Measurements from ENCODE around the gene COX4I2. TPM values are rescaled to one million over a fixed set of nuclear protein-coding genes. Genes with fewer than 3 reads are reported as not detected.

COX4I2 gene
- total and polyA plus RNA-seq, 4 donors = 0.30 to 5.4 (median 0.62) TPM; not detected in 1

- no peak overlapping the region for H3K27ac ChIP-seq (ENCODE audit: low read depth, low read length)
- DNase-seq (ENCODE audit: low read depth in 4 of 6, low spot score in 6 of 6) = no peak
- 88% methylated on average over 6 of the region's 7 CpGs for WGBS (ENCODE audit: insufficient coverage)
- H3K27me3 ChIP-seq (ENCODE audit: control insufficient read depth, insufficient read depth, low read length) = no peaks in the 10 kb centered on the region
- H3K36me3 ChIP-seq (ENCODE audit: control insufficient read depth, insufficient read depth, low read length) = peaks cover 9% of the 10 kb centered on the region
- H3K9me3 ChIP-seq (ENCODE audit: control insufficient read depth, insufficient read depth, low read length) = no peaks in the 10 kb centered on the region
- H3K4me1 ChIP-seq (ENCODE audit: control insufficient read depth, insufficient read depth, low read length) = peaks cover 4% of the 10 kb centered on the region
- no peak overlapping the region for H3K4me3 ChIP-seq (ENCODE audit: low read depth, low read length)
Observed at GRCh38 chr20:31680286-31681127, 42.8 kb downstream of the COX4I2 start.

DNA sequence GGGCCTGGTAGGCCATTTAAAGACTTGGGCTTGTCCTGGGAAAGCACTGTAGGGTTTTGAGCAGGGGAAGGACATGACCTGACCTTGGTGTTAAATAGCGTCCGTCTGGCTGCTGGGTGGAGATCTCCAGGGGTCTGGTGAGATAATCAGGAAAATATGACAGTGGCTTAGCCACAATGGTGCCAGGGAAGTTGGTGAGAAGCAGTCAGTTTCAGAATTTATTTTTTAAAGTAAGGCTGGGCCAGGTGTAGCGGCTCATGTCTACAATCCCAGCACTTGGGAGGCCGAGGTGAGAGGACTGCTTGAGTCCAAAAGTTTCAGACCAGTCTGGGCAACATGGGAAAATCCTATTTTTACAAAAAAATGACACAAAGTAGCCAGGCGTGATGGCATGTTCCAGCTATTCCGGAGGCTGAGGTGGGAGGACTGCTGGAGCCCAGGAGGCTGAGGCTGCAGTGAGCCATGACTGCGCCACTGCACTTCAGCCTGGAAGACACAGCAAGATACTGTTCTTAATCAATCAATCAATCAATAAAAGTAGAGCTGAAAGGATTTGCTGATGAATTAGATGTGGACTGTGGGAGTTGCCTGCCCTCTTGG, 43.5 kb downstream of the COX4I2 start:
- H3K4me1 ChIP-seq (ENCODE audit: control insufficient read depth, insufficient read depth, low read length) = no peaks in the 10 kb centered on the region
- H3K27ac ChIP-seq (ENCODE audit: low read depth, low read length) = no peak overlapping the region
- WGBS (ENCODE audit: insufficient coverage) = 92% methylated on average over 6 of the region's 7 CpGs
- no peaks in the 10 kb centered on the region for H3K27me3 ChIP-seq (ENCODE audit: control insufficient read depth, insufficient read depth, low read length)
- H3K9me3 ChIP-seq (ENCODE audit: control insufficient read depth, insufficient read depth, low read length) = no peaks in the 10 kb centered on the region
- no peak for DNase-seq (ENCODE audit: low read depth in 4 of 6, low spot score in 6 of 6)
- H3K4me3 ChIP-seq (ENCODE audit: low read depth, low read length) = no peak overlapping the region
- H3K36me3 ChIP-seq (ENCODE audit: control insufficient read depth, insufficient read depth, low read length) = peaks cover 9% of the 10 kb centered on the region

DNA sequence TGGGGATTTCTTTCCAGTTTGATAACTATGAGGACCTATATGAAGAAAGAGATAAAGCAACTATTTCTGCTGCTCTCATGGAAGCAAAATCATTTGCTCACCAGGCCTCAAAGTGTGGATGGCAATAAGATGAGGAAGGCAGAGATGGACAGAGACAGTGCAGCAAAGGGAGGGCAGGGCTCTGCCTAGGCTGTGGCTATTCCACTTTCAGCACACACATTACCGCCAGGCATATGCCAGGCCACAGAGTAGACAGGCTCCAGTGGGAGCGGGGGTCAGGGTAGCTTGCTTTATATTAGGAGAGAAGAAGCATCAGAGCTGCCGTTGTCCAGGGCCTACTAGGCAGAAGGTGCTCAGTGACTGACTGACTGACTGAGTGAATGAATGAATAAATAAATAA, 44.1 kb downstream of the COX4I2 start:
- H3K9me3 ChIP-seq (ENCODE audit: control insufficient read depth, insufficient read depth, low read length) = no peaks in the 10 kb centered on the region
- H3K36me3 ChIP-seq (ENCODE audit: control insufficient read depth, insufficient read depth, low read length) = peaks cover 9% of the 10 kb centered on the region
- H3K4me3 ChIP-seq (ENCODE audit: low read depth, low read length) = no peak overlapping the region
- DNase-seq (ENCODE audit: low read depth in 4 of 6, low spot score in 6 of 6) = no peak
- WGBS (ENCODE audit: insufficient coverage) = 100% methylated on average over 2 of the region's 3 CpGs
- H3K4me1 ChIP-seq (ENCODE audit: control insufficient read depth, insufficient read depth, low read length) = no peaks in the 10 kb centered on the region
- H3K27me3 ChIP-seq (ENCODE audit: control insufficient read depth, insufficient read depth, low read length) = no peaks in the 10 kb centered on the region
- no peak overlapping the region for H3K27ac ChIP-seq (ENCODE audit: low read depth, low read length)

DNA sequence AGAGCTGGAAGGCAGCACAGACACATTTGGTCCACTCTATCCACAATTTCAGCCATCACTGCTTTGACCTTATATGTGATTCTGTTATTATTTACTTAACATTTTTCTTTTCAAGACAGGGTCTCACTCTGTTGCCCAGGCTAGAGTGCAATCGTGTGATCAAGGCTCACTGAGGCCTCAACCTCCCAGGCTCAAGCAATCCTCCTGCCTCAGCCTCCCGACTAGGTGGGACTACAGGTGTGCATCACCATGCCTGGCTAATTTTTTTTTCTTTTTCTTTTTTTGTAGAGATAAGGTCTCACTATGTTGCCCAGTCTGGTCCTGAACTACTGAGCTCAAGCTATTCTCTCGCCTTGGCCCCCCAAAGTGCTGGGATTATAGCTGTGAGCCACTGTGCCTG, 44.6 kb downstream of the COX4I2 start:
- no peak overlapping the region for H3K4me3 ChIP-seq (ENCODE audit: low read depth, low read length)
- no peaks in the 10 kb centered on the region for H3K9me3 ChIP-seq (ENCODE audit: control insufficient read depth, insufficient read depth, low read length)
- no peak for DNase-seq (ENCODE audit: low read depth in 4 of 6, low spot score in 6 of 6)
- H3K27ac ChIP-seq (ENCODE audit: low read depth, low read length) = no peak overlapping the region
- H3K4me1 ChIP-seq (ENCODE audit: control insufficient read depth, insufficient read depth, low read length) = no peaks in the 10 kb centered on the region
- peaks cover 9% of the 10 kb centered on the region for H3K36me3 ChIP-seq (ENCODE audit: control insufficient read depth, insufficient read depth, low read length)
- no CpG with 5 or more reads among the region's 3 CpGs for WGBS (ENCODE audit: insufficient coverage)
- no peaks in the 10 kb centered on the region for H3K27me3 ChIP-seq (ENCODE audit: control insufficient read depth, insufficient read depth, low read length)

GRCh38 chr20:31682927-31683326, 45.2 kb downstream of the COX4I2 start:
- no peak for DNase-seq (ENCODE audit: low read depth in 4 of 6, low spot score in 6 of 6)
- 87% methylated on average over 2 of the region's 2 CpGs for WGBS (ENCODE audit: insufficient coverage)
- Histone ChIP-seq H3K4me3 (ENCODE audit: low read depth, low read length) (no peak overlapping the region), H3K27ac (ENCODE audit: low read depth, low read length) (no peak overlapping the region), H3K36me3 (ENCODE audit: control insufficient read depth, insufficient read depth, low read length) (peaks cover 9% of the 10 kb centered on the region), H3K9me3 (ENCODE audit: control insufficient read depth, insufficient read depth, low read length) (no peaks in the 10 kb centered on the region), H3K4me1 (ENCODE audit: control insufficient read depth, insufficient read depth, low read length) (no peaks in the 10 kb centered on the region), H3K27me3 (ENCODE audit: control insufficient read depth, insufficient read depth, low read length) (no peaks in the 10 kb centered on the region)

DNA sequence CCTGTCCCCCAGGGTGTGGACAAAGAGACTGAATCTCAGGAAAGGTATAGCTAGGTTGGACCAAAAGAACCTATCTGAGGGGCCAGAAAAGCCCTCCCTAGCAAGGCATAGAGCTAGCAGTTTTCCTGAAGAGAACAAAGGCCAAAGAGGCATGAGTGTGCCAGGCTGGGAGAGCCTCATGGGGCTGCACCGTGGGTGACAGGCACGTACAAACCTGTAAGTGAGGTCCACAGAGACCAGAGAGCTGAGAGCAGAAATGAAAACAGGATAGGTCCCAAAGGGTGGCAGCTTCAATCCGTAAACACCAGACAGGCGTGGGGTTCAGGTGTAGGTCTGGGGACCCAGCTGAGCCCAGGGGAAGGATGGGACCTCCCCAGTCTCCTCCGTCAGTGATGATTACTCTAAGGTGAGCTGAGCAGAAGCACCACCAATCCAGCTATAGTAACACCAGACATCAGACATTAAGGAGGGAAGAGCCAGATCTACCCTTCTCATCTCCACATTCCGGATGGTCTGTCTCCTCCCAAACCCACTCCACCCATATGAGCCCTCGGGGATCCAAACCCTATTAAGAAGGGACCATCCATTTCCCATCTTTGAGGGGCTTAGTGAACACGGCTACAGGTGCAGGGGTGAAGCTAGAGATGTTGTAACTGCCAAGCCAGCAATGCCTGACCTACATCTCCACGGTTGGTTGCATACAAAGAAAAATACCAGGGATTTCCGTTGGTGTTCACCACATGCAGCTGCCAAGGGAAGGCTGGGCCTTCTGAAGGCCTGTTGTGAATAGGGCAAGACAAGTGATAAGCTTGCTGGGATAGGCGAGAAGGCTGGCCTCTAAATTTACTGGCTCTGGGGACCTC, 46.7 kb downstream of the COX4I2 start:
- WGBS (ENCODE audit: insufficient coverage) = 70% methylated on average over 7 of the region's 11 CpGs
- Histone ChIP-seq H3K27ac (ENCODE audit: low read depth, low read length) (no peak overlapping the region), H3K36me3 (ENCODE audit: control insufficient read depth, insufficient read depth, low read length) (peaks cover 11% of the 10 kb centered on the region)

GRCh38 chr20:31685853-31686643, 48.3 kb downstream of the COX4I2 start:
- WGBS (ENCODE audit: insufficient coverage) = no CpG with 5 or more reads among the region's 2 CpGs
- Histone ChIP-seq H3K27ac (ENCODE audit: low read depth, low read length) (no peak overlapping the region), H3K4me3 (ENCODE audit: low read depth, low read length) (no peak overlapping the region), H3K4me1 (ENCODE audit: control insufficient read depth, insufficient read depth, low read length) (no peaks in the 10 kb centered on the region), H3K27me3 (ENCODE audit: control insufficient read depth, insufficient read depth, low read length) (no peaks in the 10 kb centered on the region), H3K36me3 (ENCODE audit: control insufficient read depth, insufficient read depth, low read length) (peaks cover 14% of the 10 kb centered on the region), H3K9me3 (ENCODE audit: control insufficient read depth, insufficient read depth, low read length) (no peaks in the 10 kb centered on the region)
- no peak for DNase-seq (ENCODE audit: low read depth in 4 of 6, low spot score in 6 of 6)

More for the DNA sequence above, 46.7 kb downstream of the COX4I2 start:
- Histone ChIP-seq H3K4me3 (ENCODE audit: low read depth, low read length) (no peak overlapping the region), H3K4me1 (ENCODE audit: control insufficient read depth, insufficient read depth, low read length) (no peaks in the 10 kb centered on the region), H3K9me3 (ENCODE audit: control insufficient read depth, insufficient read depth, low read length) (no peaks in the 10 kb centered on the region), H3K27me3 (ENCODE audit: control insufficient read depth, insufficient read depth, low read length) (no peaks in the 10 kb centered on the region)
- DNase-seq (ENCODE audit: low read depth in 4 of 6, low spot score in 6 of 6) = no peak

- Histone ChIP-seq H3K27ac (ENCODE audit: low read depth, low read length) (no peak overlapping the region), H3K4me3 (ENCODE audit: low read depth, low read length) (no peak overlapping the region), H3K9me3 (ENCODE audit: control insufficient read depth, insufficient read depth, low read length) (no peaks in the 10 kb centered on the region), H3K27me3 (ENCODE audit: control insufficient read depth, insufficient read depth, low read length) (no peaks in the 10 kb centered on the region), H3K36me3 (ENCODE audit: control insufficient read depth, insufficient read depth, low read length) (peaks cover 15% of the 10 kb centered on the region), H3K4me1 (ENCODE audit: control insufficient read depth, insufficient read depth, low read length) (no peaks in the 10 kb centered on the region)
- DNase-seq (ENCODE audit: low read depth in 4 of 6, low spot score in 6 of 6) = no peak
- WGBS (ENCODE audit: insufficient coverage) = no CpG with 5 or more reads among the region's 3 CpGs
Observed at GRCh38 chr20:31687777-31688176, 50.1 kb downstream of the COX4I2 start.

DNA sequence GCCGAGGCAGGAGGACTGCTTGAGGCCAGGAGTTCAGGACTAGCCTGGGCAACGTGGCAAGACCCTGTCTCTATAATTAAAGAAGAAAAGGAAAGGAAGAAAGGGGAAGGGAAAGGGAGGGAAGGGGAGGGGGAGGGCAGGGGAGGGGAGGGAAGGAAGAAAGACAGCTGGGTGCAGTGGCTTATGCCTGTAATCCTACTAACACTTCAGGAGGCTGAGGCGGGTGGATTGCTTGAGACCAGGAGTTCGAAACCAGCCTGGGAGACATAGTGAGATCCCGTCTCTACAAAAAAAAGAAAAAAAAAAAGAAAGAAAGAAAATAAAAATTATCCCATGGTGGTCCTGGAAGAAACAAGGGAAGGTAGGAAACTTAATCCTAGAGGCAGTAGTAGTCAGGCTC, 51.4 kb downstream of the COX4I2 start:
- no peak for DNase-seq (ENCODE audit: low read depth in 4 of 6, low spot score in 6 of 6)
- no peak overlapping the region for H3K27ac ChIP-seq (ENCODE audit: low read depth, low read length)
- WGBS (ENCODE audit: insufficient coverage) = 100% methylated on average over 1 of the region's 5 CpGs
- H3K9me3 ChIP-seq (ENCODE audit: control insufficient read depth, insufficient read depth, low read length) = no peaks in the 10 kb centered on the region
- H3K4me3 ChIP-seq (ENCODE audit: low read depth, low read length) = no peak overlapping the region
- peaks cover 20% of the 10 kb centered on the region for H3K36me3 ChIP-seq (ENCODE audit: control insufficient read depth, insufficient read depth, low read length)
- H3K27me3 ChIP-seq (ENCODE audit: control insufficient read depth, insufficient read depth, low read length) = no peaks in the 10 kb centered on the region
- peaks cover 4% of the 10 kb centered on the region for H3K4me1 ChIP-seq (ENCODE audit: control insufficient read depth, insufficient read depth, low read length)

Data from spinal cord (tissue), 10 donors.